ENCODE data around the gene RASGEF1C.

DNA sequence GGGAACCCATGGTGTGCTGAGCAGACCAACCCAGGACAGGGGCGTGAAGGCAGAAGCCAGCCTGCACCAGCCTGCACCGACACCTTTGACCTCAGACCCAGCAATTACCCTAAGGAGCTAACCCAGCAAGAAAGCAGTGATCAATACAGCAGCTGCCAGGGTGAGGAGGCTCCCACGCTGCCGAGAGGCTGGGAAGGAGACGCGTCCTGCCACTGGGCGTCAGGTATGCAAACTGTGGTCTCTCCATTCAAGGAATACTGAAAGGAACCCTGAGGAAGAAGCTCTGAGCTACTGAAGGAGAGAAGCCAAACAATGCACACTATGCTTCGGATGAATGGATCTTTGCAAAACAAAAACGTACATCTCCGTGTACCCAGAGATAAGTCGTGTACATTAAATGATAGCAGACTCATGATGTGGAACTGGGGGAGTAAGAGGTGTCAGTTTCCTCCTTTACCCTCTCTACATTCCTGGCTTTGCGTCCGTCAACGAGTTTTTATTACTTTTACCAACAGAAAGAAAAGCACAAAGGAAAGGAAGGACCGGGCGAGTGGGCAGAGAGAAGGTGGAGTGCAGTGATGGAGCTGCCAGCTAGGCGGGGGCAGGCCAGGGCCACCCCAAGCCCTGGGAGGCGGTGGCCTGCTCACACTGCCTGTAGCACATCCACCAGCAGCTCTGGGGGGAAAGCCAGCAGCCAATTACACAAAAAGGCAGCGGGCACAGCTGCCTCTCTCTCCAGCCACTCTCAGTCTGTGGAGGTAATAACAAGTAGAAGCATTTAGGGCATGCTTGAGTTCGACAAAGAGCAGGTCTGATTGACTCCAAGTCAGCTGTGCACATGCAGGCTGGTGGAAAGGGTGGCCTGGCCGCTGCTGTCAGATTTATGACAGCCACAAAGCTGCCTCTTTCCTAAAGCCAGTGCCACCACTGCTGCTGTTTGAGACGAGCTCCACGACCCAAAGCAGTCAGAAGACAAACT is 29.3 kb downstream of the RASGEF1C start:
- TF ChIP-seq, protein P1, sequence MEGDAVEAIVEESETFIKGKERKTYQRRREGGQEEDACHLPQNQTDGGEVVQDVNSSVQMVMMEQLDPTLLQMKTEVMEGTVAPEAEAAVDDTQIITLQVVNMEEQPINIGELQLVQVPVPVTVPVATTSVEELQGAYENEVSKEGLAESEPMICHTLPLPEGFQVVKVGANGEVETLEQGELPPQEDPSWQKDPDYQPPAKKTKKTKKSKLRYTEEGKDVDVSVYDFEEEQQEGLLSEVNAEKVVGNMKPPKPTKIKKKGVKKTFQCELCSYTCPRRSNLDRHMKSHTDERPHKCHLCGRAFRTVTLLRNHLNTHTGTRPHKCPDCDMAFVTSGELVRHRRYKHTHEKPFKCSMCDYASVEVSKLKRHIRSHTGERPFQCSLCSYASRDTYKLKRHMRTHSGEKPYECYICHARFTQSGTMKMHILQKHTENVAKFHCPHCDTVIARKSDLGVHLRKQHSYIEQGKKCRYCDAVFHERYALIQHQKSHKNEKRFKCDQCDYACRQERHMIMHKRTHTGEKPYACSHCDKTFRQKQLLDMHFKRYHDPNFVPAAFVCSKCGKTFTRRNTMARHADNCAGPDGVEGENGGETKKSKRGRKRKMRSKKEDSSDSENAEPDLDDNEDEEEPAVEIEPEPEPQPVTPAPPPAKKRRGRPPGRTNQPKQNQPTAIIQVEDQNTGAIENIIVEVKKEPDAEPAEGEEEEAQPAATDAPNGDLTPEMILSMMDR (IDR thresholded peaks at IDR 0.05), result no peak
- no peak for TF ChIP-seq POLR2A (IDR thresholded peaks at IDR 0.05; ENCODE audit: low read depth)
